ENCODE data around the gene TLR4. TPM values are rescaled to one million over a fixed set of nuclear protein-coding genes. Genes with fewer than 3 reads are reported as not detected.

The TLR4 gene
- total RNA-seq, 1 donor from 2014 or later, result 7.9 TPM

DNA sequence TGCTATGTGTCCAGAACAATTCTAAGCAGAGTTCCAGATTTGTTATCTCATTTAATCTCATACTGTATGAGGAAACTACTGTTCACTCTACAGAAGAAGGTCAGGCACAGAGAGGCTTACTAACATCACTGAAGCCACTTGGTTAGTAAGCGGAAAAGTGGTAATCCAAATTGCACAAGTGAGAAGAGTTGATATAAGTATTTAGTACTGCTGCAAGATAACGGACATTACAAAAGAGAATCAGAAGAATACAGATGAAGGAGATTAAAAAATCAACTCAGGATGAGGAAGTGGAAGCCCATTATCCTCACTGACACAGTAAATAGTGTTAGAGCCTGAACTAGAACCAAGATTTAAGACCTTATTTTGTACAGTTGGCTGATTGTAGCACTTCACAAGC, 22.3 kb upstream of the TLR4 start:
- no peaks in the 10 kb centered on the region for H3K4me1 Mint-ChIP-seq (ENCODE audit: unreplicated experiment)
- TF ChIP-seq, protein P1, sequence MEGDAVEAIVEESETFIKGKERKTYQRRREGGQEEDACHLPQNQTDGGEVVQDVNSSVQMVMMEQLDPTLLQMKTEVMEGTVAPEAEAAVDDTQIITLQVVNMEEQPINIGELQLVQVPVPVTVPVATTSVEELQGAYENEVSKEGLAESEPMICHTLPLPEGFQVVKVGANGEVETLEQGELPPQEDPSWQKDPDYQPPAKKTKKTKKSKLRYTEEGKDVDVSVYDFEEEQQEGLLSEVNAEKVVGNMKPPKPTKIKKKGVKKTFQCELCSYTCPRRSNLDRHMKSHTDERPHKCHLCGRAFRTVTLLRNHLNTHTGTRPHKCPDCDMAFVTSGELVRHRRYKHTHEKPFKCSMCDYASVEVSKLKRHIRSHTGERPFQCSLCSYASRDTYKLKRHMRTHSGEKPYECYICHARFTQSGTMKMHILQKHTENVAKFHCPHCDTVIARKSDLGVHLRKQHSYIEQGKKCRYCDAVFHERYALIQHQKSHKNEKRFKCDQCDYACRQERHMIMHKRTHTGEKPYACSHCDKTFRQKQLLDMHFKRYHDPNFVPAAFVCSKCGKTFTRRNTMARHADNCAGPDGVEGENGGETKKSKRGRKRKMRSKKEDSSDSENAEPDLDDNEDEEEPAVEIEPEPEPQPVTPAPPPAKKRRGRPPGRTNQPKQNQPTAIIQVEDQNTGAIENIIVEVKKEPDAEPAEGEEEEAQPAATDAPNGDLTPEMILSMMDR (IDR thresholded peaks at IDR 0.05; ENCODE audit: unreplicated experiment), result no peak

DNA sequence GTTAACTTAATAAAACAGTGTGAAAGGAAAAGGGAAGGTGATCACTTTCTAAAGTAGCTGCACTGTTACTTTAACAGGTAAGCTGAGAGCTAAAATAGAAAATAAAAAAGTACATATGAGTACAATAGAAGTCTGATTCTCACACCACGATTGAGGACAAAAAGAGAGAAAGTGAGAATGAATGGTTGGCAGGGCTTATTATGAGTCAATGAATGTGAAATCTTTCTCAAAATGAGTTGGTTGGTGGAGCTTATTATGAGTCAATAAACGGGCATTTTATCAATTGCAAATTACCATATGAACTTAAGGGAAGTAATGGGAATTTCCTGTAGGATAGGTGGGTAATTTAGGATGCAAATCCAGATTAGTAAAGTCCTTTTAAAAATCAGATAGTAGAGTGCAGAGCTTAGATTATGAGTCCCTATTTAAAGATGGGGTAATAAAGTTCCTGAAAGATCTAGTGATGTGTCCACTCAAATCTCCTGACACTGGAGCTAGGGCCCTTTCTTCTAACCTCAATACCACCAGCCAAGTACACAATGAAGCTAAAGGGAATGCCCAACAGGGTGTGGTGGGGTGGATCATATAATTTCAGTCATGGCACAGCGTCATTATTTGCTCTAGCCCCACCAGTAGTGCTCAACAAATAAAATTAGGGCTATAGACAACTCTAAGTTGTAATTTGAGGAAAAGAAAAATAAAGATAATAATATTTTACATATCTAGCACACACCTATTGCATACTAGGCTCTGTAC, 21.1 kb upstream of the TLR4 start:
- Mint-ChIP-seq H3K36me3 (ENCODE audit: low read depth, unreplicated experiment) (no peaks in the 10 kb centered on the region), H3K4me1 (ENCODE audit: unreplicated experiment) (no peaks in the 10 kb centered on the region), H3K9me3 (ENCODE audit: unreplicated experiment) (no peaks in the 10 kb centered on the region), H3K27me3 (ENCODE audit: unreplicated experiment) (peaks cover 1% of the 10 kb centered on the region), H3K27ac (ENCODE audit: unreplicated experiment) (no peak overlapping the region), H3K4me3 (ENCODE audit: unreplicated experiment) (no peak overlapping the region)
- TF ChIP-seq, protein P1 (IDR thresholded peaks at IDR 0.05; ENCODE audit: unreplicated experiment), result no peak
- DNase-seq (ENCODE audit: low spot score), result no peak

More for the DNA sequence above, 22.3 kb upstream of the TLR4 start:
- Mint-ChIP-seq H3K27ac (ENCODE audit: unreplicated experiment) (no peak overlapping the region), H3K36me3 (ENCODE audit: low read depth, unreplicated experiment) (no peaks in the 10 kb centered on the region), H3K4me3 (ENCODE audit: unreplicated experiment) (no peak overlapping the region), H3K9me3 (ENCODE audit: unreplicated experiment) (no peaks in the 10 kb centered on the region), H3K27me3 (ENCODE audit: unreplicated experiment) (peaks cover 1% of the 10 kb centered on the region)
- DNase-seq (ENCODE audit: low spot score), result no peak

DNA sequence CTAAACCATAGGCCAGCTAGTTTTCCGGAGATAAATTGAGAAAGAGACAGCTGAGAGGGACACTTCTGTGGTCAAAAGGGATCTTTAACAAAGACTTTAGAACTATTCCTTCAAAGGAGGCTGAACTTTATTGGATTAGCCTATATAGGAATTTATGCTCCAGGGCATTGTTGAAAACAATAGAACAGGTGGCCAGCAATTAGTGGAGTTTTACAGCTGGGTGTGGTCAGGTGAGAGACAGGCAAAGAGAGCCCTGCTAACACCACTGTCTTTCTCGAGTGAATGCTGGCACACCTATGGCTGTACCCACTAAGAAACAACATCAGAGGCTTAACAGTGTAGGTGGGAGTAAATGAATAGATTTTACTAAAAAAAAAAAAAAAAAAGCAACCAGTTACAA, 16.7 kb upstream of the TLR4 start:
- H3K27ac Mint-ChIP-seq (ENCODE audit: unreplicated experiment), result no peak overlapping the region
- H3K27me3 Mint-ChIP-seq (ENCODE audit: unreplicated experiment), result peaks cover 1% of the 10 kb centered on the region
- no peak overlapping the region for H3K4me3 Mint-ChIP-seq (ENCODE audit: unreplicated experiment)
- no peaks in the 10 kb centered on the region for H3K9me3 Mint-ChIP-seq (ENCODE audit: unreplicated experiment)
- no peaks in the 10 kb centered on the region for H3K36me3 Mint-ChIP-seq (ENCODE audit: low read depth, unreplicated experiment)
- TF ChIP-seq, protein P1 (IDR thresholded peaks at IDR 0.05; ENCODE audit: unreplicated experiment), result no peak
- H3K4me1 Mint-ChIP-seq (ENCODE audit: unreplicated experiment), result no peaks in the 10 kb centered on the region
- no peak for DNase-seq (ENCODE audit: low spot score)

DNA sequence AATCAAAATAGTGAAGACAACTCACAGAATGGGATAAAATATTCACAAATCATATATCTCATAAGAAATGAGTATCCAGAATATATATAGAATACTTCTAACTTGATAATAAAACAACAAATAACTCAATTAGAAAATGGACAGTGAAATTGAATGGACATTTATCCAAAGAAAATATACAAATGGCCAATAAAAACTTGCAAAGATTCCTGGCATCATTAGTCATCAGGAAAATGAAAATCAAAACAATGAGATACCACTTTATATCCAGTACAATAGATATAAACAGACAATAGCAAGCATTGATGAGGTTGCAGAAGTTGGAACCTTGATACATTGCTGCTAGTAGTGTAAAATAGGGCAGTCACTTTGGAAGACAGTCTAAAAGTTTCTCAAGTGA, 12.8 kb upstream of the TLR4 start:
- no peak overlapping the region for H3K4me3 Mint-ChIP-seq (ENCODE audit: unreplicated experiment)
- DNase-seq (ENCODE audit: low spot score), result no peak
- no peaks in the 10 kb centered on the region for H3K36me3 Mint-ChIP-seq (ENCODE audit: low read depth, unreplicated experiment)
- no peaks in the 10 kb centered on the region for H3K4me1 Mint-ChIP-seq (ENCODE audit: unreplicated experiment)
- TF ChIP-seq, protein P1 (IDR thresholded peaks at IDR 0.05; ENCODE audit: unreplicated experiment), result no peak
- H3K27ac Mint-ChIP-seq (ENCODE audit: unreplicated experiment), result no peak overlapping the region
- no peaks in the 10 kb centered on the region for H3K27me3 Mint-ChIP-seq (ENCODE audit: unreplicated experiment)
- H3K9me3 Mint-ChIP-seq (ENCODE audit: unreplicated experiment), result no peaks in the 10 kb centered on the region

DNA sequence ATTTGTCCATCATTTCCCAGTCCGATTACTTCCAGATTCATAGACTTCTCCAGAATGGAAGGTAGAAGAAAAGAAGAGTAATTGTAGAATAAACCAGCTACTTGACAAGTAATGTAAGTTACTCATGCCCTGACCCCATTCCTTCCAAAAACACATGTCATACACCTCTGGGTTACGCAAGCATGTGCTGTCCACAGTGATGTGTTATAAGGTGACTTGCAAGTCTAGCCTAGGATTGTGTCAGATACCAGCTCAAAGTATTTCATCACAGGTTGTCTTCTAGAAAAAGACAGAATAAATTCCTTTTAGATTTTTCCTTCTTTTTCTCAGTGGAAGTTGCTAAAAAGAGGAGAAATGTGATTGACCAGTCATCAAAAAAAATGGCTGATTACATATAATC, 8.0 kb upstream of the TLR4 start:
- DNase-seq (ENCODE audit: low spot score), result no peak
- Mint-ChIP-seq H3K9me3 (ENCODE audit: unreplicated experiment) (no peaks in the 10 kb centered on the region), H3K36me3 (ENCODE audit: low read depth, unreplicated experiment) (no peaks in the 10 kb centered on the region), H3K27me3 (ENCODE audit: unreplicated experiment) (no peaks in the 10 kb centered on the region), H3K27ac (ENCODE audit: unreplicated experiment) (no peak overlapping the region), H3K4me1 (ENCODE audit: unreplicated experiment) (no peaks in the 10 kb centered on the region), H3K4me3 (ENCODE audit: unreplicated experiment) (no peak overlapping the region)
- TF ChIP-seq, protein P1 (IDR thresholded peaks at IDR 0.05; ENCODE audit: unreplicated experiment), result no peak
